ES-I3 (cell line): ENCODE measurements around the gene STK32A.
A peak's percentile ranks its signal among the peaks of the same experiment; 100 is the strongest.

ENCODE experiments used
- H3K36me3 ChIP-seq: 2 replicates; pipeline ENCODE4 v1.6.1; 2013; ENCODE audit warnings: mild to moderate bottlenecking, low read length, control low read depth, moderate library complexity; ENCODE audit not compliant: insufficient read depth
- H3K4me1 ChIP-seq: 2 replicates; pipeline ENCODE4 v1.6.1; 2013; ENCODE audit warnings: mild to moderate bottlenecking, control low read depth, low read length; ENCODE audit not compliant: insufficient read depth
- H3K9ac ChIP-seq: 2 replicates; pipeline ENCODE4 v1.6.1; 2013; ENCODE audit warnings: low read depth, mild to moderate bottlenecking, low read length, moderate library complexity
- H3K9me3 ChIP-seq: 2 replicates; pipeline ENCODE4 v1.6.1; 2013; ENCODE audit warnings: mild to moderate bottlenecking, low read length, moderate library complexity; ENCODE audit not compliant: control insufficient read depth, insufficient read depth

The STK32A gene

DNA sequence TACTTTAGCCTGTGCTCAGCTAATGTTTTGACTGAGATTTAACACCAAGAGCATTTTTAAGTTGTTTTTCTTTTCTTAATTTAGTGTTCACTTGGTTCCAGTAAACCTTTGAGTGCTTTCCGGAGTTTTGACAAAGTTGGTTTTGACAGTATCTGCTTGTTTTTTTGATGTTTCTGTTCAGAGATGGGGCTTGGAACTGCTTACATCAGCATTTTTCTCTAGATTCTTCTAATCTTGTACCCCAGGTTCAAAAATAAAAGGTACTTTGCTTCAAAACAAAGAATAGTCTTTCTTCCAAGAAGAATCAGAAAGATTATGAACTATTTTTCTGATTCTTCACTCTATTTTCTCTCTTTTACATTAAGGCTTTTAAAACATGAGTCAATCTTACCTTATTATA, 142.9 kb downstream of the STK32A start:
- Histone ChIP-seq H3K4me1 (no peaks in the 10 kb centered on the region), H3K9me3 (no peaks in the 10 kb centered on the region), H3K36me3 (no peaks in the 10 kb centered on the region; the same call in 1 of the 2 replicates), H3K9ac (no peak overlapping the region)

DNA sequence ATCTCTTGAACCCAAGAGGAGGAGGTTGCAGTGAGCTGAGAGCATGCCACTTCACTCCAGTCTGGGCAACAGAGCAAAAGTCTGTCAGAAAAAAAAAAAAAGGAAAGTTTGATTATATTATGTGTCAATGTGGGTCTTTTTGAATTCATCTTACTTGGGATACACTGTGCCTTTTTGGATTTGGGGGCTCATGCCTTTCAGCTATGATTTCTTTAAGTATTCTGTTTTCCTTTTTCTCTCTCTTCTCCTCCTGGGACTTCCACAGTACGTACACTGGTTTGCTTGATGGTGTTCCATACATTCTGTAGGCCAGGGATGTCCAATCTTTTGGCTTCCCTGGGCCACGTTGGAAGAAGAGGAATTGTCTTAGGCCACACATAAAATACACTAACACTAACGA, 146.7 kb downstream of the STK32A start:
- Histone ChIP-seq H3K36me3 (no peaks in the 10 kb centered on the region), H3K4me1 (peaks cover 6% of the 10 kb centered on the region; the same call in 1 of the 2 replicates), H3K9ac (no peak overlapping the region), H3K9me3 (no peaks in the 10 kb centered on the region)

GRCh38 chr5:147382776-147383175, 147.9 kb downstream of the STK32A start:
- Histone ChIP-seq H3K4me1 (peaks cover 6% of the 10 kb centered on the region; the same call in 1 of the 2 replicates), H3K9ac (0 out of 2 replicates have a peak overlapping the region, but pooled peaks have one; percentile 1), H3K36me3 (no peaks in the 10 kb centered on the region), H3K9me3 (no peaks in the 10 kb centered on the region)

- H3K4me1 ChIP-seq = peaks cover 20% of the 10 kb centered on the region
- no peak overlapping the region for H3K9ac ChIP-seq
- H3K36me3 ChIP-seq = no peaks in the 10 kb centered on the region
- H3K9me3 ChIP-seq = no peaks in the 10 kb centered on the region
Measured at GRCh38 chr5:147384346-147385193, 149.7 kb downstream of the STK32A start.

- H3K4me1 ChIP-seq = peaks cover 20% of the 10 kb centered on the region
- peaks cover 6% of the 10 kb centered on the region; the same call in 1 of the 2 replicates for H3K36me3 ChIP-seq
- H3K9me3 ChIP-seq = no peaks in the 10 kb centered on the region
- no peak overlapping the region for H3K9ac ChIP-seq
Measured at GRCh38 chr5:147387109-147387508, 152.3 kb downstream of the STK32A start.

DNA sequence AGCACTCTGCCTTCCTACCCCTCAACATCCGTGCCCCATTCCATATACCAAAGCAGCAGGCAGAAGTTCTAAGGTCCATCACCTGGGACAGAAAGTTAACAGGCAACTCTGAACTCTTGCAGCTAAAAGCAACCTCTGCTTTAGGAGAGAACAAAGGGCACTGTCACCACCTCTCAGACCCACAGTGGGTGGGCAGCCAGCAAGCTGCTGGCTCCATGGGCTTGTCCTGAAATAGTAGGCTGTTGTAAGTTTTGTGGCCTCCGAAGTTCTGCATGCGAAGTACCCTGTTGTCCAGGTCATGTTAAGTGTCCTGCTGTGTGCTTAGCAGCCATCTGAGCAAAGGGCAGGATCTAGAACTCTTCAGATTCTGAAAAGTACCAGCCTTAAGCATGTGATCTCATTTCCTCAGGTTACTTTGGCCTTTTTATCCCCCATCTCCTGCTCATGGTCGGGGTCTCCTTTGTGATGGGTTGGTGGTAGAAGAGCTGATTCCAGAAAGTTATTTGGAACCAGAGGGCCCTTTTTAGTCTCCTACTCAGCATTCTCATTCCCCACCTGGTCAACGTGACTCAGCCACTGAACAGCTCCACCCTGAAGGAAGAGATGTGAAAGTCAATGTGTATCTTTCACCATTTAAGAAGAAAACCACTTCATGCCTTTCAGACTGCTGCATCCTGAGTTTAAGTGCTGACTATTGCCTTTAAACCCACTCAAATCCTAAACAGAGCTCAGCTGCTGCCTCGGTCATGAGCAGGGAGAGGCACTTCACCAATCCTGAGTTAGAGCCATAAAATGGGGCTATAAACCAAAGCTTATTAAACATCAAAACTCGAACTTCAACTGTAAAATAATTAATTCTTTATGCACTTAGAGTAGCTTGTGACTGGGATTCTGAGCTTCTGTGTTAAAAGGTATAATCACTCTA, 153.6 kb downstream of the STK32A start:
- peaks cover 14% of the 10 kb centered on the region for H3K4me1 ChIP-seq
- no peak overlapping the region for H3K9ac ChIP-seq
- no peaks in the 10 kb centered on the region for H3K9me3 ChIP-seq
- H3K36me3 ChIP-seq = peaks cover 9% of the 10 kb centered on the region

DNA sequence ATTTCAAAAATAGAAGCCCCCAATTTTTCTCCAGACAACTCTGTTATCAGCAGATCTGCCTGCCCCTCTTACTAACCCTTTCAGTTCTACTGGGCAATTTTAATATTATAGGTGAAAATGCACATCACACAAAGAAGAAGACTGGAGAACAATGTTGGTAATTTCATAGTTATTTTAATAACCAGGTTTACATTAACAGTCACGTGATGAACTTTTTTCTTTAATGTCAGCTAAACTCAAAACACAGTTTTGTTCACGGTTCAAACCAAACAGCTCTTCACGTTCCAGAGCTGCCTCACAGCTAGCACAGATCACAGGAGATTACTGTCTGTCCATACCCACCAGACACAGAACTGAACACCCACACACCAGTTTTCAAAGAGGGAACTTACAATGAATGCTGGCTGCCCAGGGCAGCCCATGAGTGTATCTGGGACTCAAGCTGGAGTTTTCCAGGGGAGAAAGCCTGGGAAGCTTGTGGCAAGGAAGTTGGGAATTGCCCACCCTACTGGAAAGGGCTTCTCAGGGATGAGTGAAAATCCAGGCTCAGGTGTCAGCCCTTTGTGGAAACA, 155.9 kb downstream of the STK32A start:
- Histone ChIP-seq H3K9me3 (no peaks in the 10 kb centered on the region), H3K9ac (no peak overlapping the region), H3K36me3 (peaks cover 12% of the 10 kb centered on the region), H3K4me1 (peaks cover 14% of the 10 kb centered on the region)

- H3K9ac ChIP-seq = no peak overlapping the region
- H3K4me1 ChIP-seq = peaks cover 14% of the 10 kb centered on the region
- H3K9me3 ChIP-seq = no peaks in the 10 kb centered on the region
- H3K36me3 ChIP-seq = peaks cover 15% of the 10 kb centered on the region
Measured at GRCh38 chr5:147391781-147392180, 157.0 kb downstream of the STK32A start.

DNA sequence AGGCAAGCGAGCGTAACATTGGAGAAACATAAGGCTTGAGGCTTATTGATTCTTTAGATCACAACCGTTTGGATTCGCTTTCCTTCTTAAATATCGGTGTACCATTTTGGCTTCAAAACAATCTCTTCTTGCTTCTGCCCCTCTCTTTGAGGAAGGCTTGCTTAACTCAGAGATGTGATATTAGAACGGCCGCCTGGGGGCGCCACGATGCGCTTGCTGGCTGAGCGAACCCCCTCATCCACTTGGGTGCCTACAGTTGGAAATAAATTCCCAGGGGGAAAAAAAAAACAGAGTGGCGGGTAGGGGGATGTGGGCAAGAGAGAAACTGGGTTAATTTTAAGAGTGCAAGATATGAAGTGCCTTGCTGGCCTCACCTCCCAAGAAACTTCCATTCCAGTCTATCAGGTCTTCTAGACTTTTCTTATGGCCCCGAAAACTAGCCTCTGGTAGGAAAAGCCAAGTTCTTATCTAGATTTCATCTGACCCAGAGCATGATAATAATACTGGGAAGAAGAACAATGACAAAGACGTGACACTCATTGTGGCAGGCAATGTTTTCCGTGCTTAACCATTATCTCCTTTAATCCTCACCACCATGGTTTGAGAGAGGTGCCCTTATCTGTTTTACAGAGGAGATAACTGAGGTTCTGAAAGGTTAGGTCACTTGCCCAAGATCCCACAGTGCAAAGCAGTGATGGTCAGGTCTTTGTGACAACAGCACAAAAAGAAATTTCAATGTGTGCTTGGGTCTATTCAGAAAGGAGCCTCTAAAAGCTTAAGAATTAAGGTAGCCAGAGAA, 159.2 kb downstream of the STK32A start:
- Histone ChIP-seq H3K9ac (no peak overlapping the region), H3K9me3 (no peaks in the 10 kb centered on the region), H3K4me1 (0 out of 2 replicates have a peak, but pooled peaks cover 2% of the 10 kb centered on the region), H3K36me3 (peaks cover 33% of the 10 kb centered on the region)

DNA sequence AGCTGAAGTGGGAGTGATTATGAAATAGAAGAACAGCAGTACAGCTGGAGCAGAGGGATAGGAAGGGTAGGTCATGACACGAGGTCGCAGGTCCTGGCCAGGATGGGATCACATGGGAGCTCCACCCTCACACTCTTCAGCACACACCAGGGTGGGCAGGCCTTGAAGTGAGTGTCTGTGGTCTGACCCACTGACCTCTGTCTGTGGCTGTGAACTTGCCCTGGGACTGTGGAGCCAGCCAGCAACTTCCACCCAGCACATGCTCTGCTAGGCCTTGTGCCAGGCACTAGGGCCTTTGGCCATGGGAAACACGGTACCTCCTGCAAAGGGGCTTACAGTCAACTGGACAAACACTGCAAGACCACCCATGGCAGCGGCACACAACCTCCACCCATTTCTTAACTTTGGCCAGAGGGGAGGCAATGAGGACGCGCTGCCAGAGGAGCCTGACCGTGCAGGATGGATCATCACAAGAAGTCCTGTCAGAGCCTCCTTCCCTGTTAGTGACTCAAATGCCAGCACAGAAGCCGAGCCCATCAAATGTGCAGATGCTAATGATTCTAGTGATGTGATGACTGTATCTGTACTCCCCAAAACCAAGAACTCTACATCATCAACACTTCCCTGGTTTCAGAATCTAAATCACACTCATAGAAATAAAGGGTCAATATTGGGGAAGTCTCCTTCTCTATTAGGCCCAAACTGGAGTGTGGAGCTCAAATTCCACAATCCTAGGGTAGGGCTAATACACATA, 161.4 kb downstream of the STK32A start:
- Histone ChIP-seq H3K9me3 (no peaks in the 10 kb centered on the region), H3K4me1 (no peaks in the 10 kb centered on the region), H3K9ac (no peak overlapping the region), H3K36me3 (peaks cover 44% of the 10 kb centered on the region)

GRCh38 chr5:147397616-147398015, 162.8 kb downstream of the STK32A start:
- no peaks in the 10 kb centered on the region for H3K9me3 ChIP-seq
- H3K9ac ChIP-seq = no peak overlapping the region
- no peaks in the 10 kb centered on the region for H3K4me1 ChIP-seq
- peaks cover 42% of the 10 kb centered on the region for H3K36me3 ChIP-seq

- Histone ChIP-seq H3K9ac (no peak overlapping the region), H3K9me3 (no peaks in the 10 kb centered on the region), H3K4me1 (no peaks in the 10 kb centered on the region), H3K36me3 (peaks cover 47% of the 10 kb centered on the region)
Measured at GRCh38 chr5:147398860-147399259, 164.0 kb downstream of the STK32A start.

DNA sequence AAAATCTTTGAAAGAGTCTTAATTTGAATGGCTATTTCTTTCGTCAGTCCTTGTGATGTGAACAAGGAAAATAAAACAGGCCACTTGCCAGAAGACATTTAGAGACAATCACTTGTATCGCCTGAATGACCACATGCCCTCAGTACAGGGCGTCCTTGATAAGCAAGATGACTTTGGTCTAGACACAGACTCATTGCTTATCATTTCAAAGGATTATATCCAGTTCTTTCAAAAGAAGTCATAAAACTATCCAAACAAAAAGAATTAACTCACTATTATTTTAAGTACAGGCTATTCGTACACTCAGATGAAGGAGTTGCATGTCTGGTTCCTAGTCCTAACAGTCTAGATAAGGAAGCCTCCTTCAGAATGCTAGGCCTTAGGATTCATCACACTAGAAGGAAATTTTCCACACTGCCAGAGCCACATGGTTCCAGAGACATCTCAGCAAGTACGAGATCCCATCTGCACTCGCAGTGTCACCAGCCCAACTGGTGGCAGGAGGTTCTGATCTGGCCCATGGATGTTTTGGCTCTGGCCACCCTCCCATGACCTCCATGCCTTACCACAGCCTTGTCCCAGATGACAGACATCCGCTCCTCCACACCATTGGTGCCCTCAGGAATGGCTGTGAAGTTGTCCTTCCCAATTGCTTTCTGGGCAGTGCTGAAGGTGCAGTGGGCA, 165.4 kb downstream of the STK32A start:
- Histone ChIP-seq H3K9me3 (no peaks in the 10 kb centered on the region), H3K9ac (no peak overlapping the region), H3K4me1 (no peaks in the 10 kb centered on the region), H3K36me3 (peaks cover 54% of the 10 kb centered on the region)
